22Rv1 (cell line): ENCODE measurements around the gene JAKMIP1.

ENCODE experiments used
- ZFX ChIP-seq: fragments of 450-650 bp; IDR thresholded peaks from 2 replicates; pipeline ENCODE4 v1.6.1; 2017; ENCODE audit warnings: antibody characterized with exemption, borderline replicate concordance
- TF ChIP-seq, protein P1 (sequence below): fragments of 450-650 bp; IDR thresholded peaks from 2 replicates; pipeline ENCODE4 v1.5.1; 2017; ENCODE audit warnings: mild to moderate bottlenecking

DNA sequence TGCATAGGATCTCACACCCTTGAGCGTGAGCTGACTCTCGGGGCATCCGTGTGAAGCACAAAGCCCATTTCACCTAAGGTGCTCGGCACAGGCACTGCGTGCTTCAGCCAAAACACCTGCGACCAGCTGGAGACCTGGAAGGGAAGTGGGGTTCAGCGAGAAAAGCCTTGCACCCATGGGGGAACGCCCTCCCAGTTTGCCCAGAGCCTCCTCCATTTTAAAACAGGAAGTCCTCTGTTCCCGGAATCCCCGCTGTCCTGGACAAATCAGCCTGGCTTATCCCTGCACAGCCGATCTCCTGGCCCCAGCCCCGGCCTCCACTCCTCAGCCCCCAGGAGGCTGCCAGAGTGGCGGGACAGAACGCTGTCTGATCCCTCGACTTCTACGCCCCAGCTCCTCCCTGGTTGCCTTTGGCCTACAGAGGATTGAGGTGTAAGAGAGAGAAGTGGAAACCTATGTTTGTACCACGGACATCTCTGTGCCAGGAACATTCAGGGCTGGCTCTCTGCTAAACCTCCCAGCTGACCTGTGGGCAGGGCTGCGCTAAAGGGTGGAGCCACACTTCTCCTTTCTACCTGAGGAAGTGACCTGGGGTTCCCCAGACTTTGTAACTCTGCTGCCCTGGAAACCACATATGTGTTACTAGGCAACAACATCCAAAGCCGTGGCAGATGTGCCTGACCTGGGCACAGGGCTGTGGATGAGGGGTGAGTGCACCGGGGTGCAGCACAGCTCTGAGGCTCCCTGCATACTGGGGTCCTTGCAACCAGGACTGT, 178.3 kb downstream of the JAKMIP1 start:
- TF ChIP-seq, protein P1, sequence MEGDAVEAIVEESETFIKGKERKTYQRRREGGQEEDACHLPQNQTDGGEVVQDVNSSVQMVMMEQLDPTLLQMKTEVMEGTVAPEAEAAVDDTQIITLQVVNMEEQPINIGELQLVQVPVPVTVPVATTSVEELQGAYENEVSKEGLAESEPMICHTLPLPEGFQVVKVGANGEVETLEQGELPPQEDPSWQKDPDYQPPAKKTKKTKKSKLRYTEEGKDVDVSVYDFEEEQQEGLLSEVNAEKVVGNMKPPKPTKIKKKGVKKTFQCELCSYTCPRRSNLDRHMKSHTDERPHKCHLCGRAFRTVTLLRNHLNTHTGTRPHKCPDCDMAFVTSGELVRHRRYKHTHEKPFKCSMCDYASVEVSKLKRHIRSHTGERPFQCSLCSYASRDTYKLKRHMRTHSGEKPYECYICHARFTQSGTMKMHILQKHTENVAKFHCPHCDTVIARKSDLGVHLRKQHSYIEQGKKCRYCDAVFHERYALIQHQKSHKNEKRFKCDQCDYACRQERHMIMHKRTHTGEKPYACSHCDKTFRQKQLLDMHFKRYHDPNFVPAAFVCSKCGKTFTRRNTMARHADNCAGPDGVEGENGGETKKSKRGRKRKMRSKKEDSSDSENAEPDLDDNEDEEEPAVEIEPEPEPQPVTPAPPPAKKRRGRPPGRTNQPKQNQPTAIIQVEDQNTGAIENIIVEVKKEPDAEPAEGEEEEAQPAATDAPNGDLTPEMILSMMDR, result no peak
- TF ChIP-seq ZFX, result no peak
